Putamen (tissue), 1 donor: ENCODE results near the gene ITGA6.
"Not testable (repeated sequence)": the region's sequence is repeated elsewhere in the genome, so short reads cannot be mapped to it uniquely, and the experiment has no call there.

Experiments
- DNase-seq: peaks from one replicate; pipeline ENCODE4 v3.0.0-alpha.2; 2016; ENCODE audit warnings: low spot score

The ITGA6 gene

GRCh38 chr2:172518995-172519394 lies 91.6 kb downstream of the ITGA6 start:
- no peak for DNase-seq

GRCh38 chr2:172525601-172526000 lies 98.2 kb downstream of the ITGA6 start:
- DNase-seq: no peak

GRCh38 chr2:172531309-172531708 lies 103.9 kb downstream of the ITGA6 start:
- no peak for DNase-seq

- not testable (repeated sequence) for DNase-seq
Measured at GRCh38 chr2:172532461-172532860, 105.1 kb downstream of the ITGA6 start.

- no peak for DNase-seq
Measured at GRCh38 chr2:172533687-172534086, 106.3 kb downstream of the ITGA6 start.

- DNase-seq: no peak
Measured at GRCh38 chr2:172535119-172535518, 107.7 kb downstream of the ITGA6 start.

- DNase-seq: not testable (repeated sequence)
Measured at GRCh38 chr2:172537851-172538250, 110.5 kb downstream of the ITGA6 start.

- no peak for DNase-seq
Measured at GRCh38 chr2:172539767-172540166, 112.4 kb downstream of the ITGA6 start.

GRCh38 chr2:172540421-172540820 lies 113.0 kb downstream of the ITGA6 start:
- DNase-seq: no peak

GRCh38 chr2:172545408-172546075 lies 118.2 kb downstream of the ITGA6 start:
- no peak for DNase-seq

GRCh38 chr2:172549131-172549530 lies 121.7 kb downstream of the ITGA6 start:
- DNase-seq: no peak

- DNase-seq: not testable (repeated sequence)
Measured at GRCh38 chr2:172549802-172550201, 122.4 kb downstream of the ITGA6 start.

- no peak for DNase-seq
Measured at GRCh38 chr2:172550419-172550818, 123.0 kb downstream of the ITGA6 start.

- no peak for DNase-seq
Measured at GRCh38 chr2:172551271-172551670, 123.9 kb downstream of the ITGA6 start.

- no peak for DNase-seq
Measured at GRCh38 chr2:172552547-172553291, 125.3 kb downstream of the ITGA6 start.

GRCh38 chr2:172554352-172555271 lies 127.2 kb downstream of the ITGA6 start:
- DNase-seq: no peak

- no peak for DNase-seq
Measured at GRCh38 chr2:172555272-172555521, 127.8 kb downstream of the ITGA6 start.
